Activated CD4-positive, alpha-beta T cell treated with anti-CD3 and anti-CD28 coated beads, Interleukin-10, Interleukin-2, amounts not matched to agents 100 ng/mL and 50 ng/mL, durations not matched to agents 16 hours and 8 hours (primary cell): ENCODE measurements around the gene TSSC4.
A peak's percentile ranks its signal among the peaks of the same experiment; 100 is the strongest.

Experiments used
- DNase-seq: peaks from one replicate; pipeline ENCODE4 v3.0.0-alpha.2; 2020

TSSC4 gene

DNA sequence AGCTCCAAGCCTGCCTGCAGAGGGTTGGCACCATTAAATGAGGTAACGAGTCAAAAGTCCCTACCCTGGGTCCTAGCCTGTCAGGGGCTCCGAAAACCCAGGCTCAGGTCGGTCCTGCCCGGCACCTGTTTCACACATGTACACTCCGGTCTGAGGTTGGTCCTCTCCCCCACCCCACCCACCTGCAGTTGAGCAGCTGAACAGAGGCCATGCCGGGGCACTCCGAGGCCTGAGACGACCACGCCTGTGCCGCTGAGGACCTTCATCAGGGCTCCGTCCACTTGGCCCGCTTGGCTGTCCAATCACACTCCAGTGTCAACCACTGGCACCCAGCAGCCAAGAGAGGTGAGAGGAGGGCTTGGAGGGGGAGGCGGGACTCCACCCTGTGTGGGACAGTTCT is 1.6 kb downstream of the TSSC4 start:
- DNase-seq: no peak

DNA sequence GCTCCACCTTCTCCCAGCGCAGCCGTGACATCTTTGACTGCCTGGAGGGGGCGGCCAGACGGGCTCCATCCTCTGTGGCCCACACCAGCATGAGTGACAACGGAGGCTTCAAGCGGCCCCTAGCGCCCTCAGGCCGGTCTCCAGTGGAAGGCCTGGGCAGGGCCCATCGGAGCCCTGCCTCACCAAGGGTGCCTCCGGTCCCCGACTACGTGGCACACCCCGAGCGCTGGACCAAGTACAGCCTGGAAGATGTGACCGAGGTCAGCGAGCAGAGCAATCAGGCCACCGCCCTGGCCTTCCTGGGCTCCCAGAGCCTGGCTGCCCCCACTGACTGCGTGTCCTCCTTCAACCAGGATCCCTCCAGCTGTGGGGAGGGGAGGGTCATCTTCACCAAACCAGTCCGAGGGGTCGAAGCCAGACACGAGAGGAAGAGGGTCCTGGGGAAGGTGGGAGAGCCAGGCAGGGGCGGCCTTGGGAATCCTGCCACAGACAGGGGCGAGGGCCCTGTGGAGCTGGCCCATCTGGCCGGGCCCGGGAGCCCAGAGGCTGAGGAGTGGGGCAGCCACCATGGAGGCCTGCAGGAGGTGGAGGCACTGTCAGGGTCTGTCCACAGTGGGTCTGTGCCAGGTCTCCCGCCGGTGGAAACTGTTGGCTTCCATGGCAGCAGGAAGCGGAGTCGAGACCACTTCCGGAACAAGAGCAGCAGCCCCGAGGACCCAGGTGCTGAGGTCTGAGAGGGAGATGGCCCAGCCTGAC is 2.5 kb downstream of the TSSC4 start:
- no peak for DNase-seq

DNA sequence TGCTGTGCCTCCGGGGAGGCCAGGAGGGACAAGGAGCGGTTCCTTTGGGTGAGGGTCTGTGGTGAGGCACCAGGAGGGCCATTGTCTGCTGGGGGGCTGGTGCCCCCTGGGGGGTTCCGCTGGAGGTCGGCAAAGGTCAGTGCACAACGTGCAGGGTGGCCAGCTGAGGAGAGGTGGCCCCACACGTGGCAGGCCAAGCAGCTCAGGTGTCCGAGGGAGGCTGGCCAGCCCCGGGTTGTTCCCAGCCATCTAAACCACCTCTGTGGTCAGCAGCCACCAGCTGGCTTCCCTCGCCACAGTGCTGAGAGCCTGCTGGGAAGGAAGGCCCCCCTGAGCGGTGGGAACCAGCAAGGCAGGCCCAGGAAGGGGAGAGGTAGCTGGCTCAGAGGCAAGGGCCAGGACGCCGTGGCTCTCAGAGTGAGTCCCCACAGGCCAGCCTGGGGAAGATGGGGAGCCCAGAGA is 4.2 kb downstream of the TSSC4 start:
- DNase-seq: no peak

DNA sequence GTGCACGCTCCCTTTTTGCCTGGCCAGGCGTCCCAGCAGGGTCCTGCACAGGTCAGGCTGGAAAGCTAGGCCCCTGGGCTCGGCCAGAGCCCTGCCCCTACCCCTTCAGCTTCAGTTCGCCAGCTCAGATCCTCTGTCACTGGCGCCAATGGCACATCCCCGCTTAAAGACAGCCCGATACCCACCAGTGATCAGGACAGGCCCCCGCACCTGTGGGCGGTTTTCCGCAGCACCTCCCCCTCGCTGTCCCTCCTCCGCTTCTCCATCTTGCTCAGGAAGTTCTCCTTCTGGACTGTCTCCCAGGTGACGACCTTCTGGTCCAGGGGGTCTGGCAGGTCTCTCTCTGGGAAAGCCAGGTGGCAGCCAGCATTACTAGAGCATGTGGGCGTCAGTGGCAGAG is 5.9 kb downstream of the TSSC4 start:
- no peak for DNase-seq

DNA sequence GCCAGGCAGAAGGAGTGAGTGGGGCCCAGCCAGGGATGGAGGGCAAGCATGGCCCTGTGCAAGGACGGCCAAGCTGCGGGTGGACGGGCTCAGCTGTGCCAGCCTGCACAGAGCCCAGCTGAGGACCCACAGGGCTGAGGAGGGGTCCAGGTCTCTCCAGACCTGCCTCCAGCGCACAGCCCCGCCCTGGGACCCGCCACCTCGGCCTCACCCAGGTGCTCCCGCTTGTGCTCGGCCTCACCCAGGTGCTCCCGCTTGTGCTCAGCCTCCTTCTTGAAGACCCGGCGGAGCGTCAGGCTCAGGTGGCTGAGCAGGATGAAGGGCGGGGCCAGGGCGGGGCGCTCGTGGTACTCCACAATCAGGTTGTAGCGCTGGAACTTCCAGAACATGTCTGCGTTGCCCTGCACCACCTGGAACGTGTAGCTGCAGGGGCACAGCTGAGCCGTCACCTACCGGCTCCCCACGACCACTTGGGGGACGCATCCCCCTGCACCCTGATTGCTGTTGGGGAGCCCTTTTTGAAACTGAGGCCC is 6.4 kb downstream of the TSSC4 start:
- DNase-seq: no peak

DNA sequence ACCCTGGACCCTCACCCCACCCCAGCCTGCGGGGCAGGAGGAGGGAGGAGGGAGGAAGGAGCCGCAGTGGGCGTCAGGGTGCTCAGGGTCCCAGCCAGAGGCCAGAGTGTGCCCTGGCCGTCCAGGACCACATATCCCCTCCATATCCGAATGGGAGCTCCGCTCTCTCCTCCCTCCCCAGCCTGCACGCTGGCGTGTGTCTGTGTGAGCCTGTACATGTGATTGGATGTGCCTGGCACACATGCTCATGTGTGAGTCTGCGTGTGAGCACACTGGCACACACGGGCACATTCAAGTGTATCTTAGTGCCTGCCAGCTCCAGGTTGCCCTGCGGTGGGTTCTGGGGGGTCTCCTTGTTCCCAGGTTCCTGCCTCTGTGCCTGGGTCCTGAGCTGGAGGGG is 8.1 kb downstream of the TSSC4 start:
- no peak for DNase-seq

DNA sequence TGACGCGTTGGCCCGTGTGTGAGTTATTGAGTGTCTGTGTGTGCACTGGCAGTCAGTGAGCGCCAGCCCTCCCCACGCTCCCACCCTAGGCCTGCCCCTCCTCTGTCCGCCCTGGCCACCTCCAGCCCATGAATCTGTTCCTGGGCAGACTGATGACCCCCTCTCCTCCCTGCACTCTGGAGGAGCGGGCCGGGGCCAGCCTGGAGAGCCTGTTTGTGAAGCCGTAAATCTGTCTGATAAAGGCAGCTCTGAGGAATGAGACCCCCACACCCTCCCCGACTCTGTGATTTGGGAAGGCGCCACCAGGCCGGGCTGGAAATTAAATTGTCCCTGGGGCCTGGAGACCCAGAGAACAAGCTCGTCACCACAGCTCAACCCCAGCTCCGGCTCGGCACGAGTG is 8.6 kb downstream of the TSSC4 start:
- no peak for DNase-seq

DNA sequence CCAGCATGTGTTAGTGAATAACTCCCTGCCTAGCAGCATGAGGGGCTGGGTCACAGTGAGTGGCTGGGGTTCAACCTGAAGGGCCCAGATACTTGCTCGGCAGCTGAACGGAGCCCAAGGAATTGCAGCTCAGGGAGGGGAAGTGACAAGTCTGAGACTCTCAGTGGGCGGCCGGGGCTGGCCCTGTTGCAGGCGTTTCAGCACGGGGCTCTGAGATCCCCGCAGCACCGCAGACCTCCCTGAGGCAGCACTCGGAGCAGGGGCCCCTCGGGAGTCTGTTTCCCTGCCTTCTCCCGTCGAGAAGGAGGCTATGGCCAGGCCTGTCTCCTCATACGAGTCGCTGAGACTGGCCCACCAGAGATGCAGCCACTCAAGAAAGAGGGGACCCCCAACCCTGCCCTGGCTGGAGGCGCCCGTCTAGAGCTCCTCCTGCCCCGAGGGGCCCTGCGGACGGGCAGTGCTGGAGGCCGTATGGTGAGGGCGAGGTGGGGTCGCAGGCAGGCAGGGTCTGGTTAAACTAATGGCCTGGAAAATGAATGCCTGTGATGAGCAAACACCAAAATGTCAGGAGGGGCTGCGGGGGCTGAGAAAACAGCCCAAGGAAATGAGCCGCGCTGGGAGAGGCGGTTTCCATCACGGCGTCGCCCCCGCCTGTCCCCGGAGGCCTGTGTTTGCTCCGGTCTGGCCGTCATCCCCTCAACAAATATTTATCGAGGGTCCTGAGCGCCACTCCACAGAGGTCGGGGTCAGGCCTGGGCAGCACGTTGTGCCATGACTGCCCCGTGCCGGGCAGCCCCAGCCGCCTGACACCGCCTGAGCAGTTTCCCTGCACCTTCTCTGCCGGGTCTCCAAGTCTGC is 9.3 kb downstream of the TSSC4 start:
- no peak for DNase-seq

DNA sequence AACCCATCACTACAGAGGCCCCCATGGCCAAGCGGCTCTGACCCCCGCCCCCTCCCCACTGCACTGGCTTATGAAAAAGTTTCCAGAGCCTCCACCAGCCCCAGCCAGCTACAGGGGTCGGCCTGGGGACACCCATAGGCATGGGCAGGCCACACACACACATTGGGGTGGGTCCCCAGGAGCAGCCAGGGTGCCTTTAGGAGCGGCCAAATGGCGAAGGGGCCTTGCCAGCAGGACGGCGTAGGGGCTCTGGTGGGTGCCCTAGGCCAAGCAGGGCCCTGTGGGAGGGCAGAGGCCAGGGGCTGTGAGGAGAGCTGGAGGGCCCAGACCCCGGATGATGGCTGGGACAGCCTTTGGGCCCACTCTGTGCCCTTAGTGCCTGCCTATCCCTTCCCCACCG is 10.1 kb downstream of the TSSC4 start:
- DNase-seq: no peak

DNA sequence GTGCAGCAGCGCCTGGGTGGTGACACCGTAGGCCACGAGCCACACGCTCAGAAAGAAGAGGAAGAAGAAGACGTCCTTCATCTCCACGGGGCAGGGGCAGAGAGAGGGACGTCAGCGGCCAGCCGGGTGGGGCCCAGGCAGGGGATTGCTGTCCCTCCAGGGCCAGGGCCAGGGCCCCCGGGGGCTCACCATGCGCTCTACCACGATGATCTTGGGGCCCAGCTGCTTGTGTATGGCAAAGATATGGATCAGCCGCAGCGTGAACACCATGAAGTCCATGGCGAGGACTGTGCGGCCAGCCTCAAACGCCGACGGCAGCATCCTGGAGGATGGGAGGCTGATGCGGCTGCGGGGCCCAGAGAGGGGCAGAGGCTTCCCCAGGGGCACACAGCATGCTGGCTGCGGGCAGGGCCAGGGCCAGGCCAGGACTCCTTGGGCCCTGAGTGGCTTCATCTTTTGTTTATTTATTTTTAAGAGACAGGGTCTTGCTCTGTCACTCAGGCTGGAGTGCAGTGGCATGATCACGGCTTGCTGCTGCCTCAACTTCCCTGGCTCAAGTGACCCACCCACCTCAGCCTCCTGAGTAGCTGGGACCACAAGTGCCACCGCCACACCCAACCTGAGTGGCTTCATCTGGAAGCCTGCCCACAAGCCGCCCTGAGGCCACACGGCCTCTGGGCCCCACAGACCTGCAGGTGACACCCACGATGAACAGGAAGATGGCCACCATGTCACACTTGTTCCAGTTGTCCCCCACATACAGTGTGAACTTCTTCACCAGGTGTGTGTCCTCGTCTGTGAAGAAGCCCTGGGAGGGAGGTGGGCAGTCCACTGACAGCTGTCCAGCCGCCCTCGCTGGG is 11.1 kb downstream of the TSSC4 start:
- no peak for DNase-seq

DNA sequence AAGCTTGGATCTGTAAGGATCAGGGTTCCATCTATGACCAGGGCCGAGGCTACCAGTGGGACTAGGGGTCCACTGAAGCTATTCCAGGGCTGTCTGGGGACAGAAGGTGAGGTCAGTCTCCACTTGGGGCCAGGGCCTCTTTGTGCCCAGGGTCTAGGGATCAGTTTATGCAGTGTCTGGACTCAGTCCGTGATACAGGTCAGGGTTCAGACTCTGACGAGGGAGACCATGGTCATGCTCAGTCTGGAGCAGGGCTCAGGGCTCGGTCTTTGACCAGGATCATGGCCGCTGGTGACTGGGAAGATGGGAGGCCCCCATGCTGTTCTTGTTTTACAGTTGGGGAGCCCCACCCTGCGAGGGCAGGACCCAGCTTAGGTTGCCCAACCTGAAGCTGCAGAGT is 11.8 kb downstream of the TSSC4 start:
- no peak for DNase-seq

DNA sequence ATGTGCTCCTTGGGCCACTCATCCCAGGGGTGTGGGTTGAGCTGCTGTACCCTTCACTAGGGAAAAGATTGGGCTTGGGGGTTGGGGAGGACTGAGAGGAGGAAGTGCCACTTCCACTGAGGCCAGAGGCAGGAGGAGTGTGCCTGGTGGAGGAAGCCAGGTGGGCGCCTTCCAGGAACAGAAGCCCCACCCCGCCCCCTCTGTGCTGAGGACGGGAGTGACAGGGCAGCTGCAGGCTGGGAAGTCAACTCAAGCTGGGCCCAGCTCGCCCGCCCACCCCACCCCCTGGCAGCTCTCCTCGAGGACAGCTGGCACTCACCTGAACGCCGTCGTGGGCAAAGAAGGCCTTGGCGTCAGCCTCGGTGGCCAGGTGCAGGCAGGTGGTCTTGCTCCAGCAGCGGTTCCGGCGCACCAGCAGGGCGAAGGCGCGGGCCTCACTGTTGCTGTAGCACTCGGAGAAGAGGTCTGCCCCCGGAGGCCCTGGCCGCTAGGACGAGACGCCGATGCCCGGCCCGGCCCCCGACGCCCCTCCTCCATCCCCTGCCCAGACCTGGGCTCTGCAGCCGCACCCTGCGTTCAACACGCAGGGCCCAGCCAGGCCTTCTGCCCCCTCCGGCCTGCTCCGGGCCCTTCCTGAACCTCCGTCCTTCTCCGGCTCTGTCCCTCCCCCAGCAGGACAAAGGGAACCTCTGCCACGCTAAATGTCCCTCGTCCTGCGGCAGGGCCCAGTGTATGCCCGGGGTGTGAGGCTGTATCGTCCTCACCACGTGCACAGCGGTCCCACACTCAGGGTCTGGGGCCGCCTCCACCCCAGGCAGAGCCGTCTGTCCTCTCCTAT is 13.4 kb downstream of the TSSC4 start:
- DNase-seq: no peak

DNA sequence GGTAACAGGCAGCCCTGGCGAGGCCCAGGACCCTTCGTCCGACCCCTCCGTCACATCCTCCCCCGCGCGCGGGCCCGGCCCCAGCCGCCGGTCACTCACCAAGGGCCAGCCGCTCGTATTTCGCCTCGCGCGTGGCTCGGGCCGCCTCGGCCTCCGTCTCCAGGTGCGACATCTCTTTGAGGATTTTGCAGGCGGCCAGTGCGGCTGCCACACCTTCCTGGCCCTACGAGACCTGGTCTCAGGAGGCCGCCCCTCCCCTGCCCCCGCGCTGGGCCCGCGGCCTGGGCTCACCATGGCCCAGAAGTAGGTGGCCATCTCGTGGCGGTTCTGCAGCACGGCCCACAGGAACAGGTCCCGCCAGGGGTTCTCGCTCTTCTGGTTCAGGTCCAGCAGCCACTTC is 14.1 kb downstream of the TSSC4 start:
- no peak for DNase-seq

DNA sequence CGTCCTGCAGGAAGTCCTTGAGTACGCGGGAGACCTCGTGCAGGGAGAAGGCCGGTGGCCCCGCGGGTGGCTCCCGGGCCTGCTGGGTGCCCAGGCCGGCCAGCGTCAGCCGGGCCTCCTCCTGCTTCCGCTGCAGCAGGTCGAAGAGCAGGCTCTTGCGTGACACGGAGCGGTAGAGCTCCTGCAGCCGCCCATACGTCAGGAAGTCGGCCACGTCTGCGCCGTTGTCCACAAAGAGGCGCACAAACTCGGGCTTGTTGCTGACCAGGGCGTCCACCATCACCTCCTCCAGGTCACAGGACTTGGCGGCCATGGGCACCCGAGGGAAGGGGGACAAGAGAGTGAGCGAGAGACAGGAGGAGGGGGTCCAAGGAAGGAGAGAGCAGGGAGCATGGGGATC is 14.6 kb downstream of the TSSC4 start:
- DNase-seq: no peak

DNA sequence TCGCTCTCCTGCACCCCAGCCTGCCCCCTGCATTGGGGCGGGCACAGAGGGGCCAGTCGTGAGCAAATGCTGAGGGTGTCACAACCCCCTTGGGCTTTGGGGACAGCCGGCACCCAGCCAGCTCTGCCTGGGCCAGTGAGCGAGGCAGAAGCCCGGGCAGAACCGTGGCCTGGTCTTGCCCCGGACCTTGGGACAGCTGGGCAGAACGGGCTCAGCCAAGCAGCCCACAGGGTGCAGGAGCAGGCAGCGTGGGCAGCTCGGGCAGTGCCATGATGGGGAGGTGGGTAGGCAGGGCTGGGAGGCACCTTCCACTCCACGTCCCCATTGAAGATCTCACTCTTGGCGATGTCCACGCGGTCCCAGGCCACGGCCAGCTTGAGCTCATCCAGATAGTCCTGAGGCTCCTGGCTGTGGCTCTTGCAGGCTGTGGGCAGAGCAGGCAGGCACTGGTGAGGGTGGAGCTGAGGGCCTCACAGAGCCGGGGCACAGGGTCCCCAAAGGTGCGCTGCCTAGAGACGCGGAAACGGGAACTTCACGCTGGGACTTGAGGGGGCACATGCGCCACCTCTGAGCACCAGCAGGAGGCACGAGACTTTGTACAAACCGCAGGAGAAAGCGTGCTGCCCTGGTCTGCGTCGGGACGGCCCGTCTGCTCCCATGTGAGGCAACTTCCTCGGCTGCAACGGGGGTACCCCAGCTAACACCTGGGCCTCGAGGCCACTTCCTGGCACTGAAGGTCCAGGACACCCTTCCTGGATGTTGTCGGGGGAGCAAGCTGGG is 15.2 kb downstream of the TSSC4 start:
- DNase-seq: no peak

DNA sequence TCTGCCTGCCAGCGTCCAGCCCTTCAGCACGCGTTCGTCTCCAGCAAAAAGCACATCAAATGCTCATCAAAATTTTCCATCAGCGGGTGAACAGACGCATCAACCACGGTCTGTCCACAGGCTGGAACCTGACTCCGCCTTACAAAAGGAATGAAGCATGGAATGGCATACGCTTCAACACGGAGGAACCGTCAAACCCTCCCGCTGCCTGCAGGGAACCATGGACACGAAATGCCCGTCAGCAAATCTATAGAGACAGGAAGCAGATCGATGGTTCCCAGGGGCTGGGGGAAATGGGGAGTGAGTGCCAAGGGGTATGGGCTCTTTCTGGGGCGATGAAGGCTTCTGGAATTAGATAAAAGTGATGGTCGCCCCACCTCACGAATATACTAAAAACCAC is 16.2 kb downstream of the TSSC4 start:
- DNase-seq: no peak

DNA sequence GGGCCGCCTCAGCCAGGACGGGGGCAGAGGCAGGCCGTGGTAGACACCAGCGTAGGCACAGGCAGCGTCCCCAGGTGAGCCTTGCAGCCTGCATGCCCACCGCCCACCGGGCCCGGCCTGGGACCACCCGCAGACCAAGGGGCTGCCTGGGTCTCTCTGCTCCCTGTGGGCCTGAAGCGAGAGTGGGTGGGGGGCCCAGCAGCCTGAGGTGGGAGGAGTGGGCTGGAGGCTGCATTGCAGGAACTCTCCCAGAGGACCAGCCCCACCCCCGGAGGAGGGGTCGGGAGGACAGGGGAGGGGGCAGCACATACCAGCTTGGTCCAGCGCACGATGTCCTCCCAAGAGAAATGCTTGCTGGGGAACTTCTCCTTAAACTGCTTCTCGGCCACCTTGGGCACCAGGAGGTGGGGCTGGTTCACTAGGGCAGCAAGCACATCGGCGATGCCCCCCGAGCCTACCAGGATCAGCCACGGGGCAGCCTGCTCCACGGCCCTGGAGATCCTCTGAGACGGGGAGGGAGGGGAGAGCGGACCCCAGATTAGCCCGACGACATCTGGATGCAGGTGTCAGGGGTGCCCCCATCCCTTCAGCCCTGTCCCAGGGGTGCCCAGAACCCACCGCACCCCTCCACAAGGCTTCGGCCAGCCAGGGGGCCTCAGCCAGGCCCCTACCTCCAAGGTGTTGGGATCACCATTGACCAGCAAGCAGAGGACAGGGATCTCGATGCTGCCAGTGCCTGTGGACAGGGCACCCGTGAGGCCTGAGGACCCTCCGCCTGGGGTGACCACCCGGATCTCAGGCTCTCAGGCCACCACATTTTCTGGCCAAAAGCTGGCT is 17.5 kb downstream of the TSSC4 start:
- DNase-seq: no peak

DNA sequence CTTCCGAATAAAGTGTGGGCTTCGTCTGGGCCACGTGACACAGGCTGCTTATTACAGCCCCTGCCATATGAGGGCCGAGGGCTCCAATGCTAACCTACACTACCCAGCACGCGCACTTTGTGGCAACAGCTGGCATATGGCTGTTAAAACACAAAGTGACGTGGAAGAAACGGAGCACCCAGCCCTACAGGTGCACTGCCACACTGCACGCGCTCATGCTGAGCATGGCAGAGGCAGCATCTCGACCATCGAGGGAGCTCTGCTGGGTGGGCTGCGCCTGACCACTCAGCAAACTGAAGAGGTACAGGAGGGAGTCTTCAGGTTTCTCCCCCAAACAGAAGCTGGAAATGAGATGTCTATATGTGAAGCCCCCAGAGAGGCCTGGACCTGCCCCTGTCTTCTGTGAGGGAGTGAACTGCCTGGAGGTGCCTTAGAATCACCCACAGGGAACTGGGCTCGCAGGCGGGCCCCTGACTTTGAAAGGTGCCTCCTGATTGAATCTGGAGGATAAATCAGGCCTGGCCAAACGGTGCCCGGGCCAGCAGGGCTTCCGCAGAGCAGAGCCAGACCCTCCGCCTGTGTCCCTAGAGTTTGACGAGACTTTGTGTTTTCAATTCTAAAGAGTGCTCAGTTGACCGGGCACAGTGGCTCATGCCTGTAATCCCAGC is 18.3 kb downstream of the TSSC4 start:
- DNase-seq: no peak

DNA sequence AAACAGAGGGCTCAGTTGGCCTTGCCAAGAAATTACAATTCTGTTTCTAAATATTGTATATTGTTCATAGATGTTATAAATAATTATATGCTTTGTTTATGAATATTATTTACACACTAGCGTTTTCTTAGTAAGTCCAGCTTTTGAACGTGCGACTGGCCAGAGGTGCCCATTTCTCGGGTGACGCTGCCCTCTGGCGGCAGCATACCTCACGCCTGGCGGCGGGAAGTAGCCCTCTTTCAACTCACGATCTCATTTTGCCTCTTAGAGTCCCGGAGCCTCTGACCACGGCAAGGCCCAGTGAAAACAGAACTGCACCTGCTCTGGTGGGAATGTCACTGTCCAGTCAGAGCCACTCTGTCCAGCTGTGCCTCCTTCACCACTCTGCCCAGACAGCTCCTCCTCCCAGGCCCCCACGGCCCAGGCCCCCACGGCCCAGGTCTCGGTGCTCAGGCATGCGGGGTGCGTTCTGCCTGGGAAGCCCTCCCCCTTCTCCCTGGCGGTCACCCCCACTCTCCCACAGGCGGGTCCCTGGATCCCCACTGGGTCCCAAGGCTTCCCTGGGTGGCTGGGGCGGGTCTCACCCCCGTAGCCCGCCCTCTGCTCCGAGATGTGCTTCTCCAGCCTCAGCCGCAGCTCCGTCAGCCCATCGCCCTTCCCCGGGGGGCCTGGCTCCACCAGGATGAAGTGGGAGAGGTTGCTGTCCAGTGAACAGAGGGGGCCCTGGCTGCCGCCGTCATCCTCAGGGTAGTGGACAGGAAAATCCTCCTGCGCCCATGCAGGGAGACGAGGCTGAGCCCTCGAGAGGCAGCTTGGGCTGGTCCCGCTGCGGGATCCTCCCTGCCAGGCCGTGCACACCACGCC is 19.3 kb downstream of the TSSC4 start:
- peak; percentile 58 for DNase-seq
